Activated naive CD8-positive, alpha-beta T cell treated with anti-CD3 and anti-CD28 coated beads, Interleukin-2, amount 10 ng/mL, durations not matched to agents 7 days and 5 days (primary cell): ENCODE results near the gene SNX8. TPM values are rescaled to one million over a fixed set of nuclear protein-coding genes. Genes with fewer than 3 reads are reported as not detected.

Experiments used
- ATAC-seq: fragments of 150-1000 bp; cut with Tn5 transposase; one replicate; pipeline ENCODE4 v1.10.0; 2021; ENCODE audit warnings: low read depth, moderate library complexity
- POLR2A ChIA-PET: fragments of 350-600 bp; sonication (Branson Sonifier 250); formaldehyde crosslinking; loops from one replicate; lab custom pipeline; 2021; ENCODE audit warnings: antibody characterized with exemption; lab: Charles Lee
- DNase-seq: peaks from one replicate; pipeline ENCODE4 v3.0.0; 2021
- H3K27ac Mint-ChIP-seq: one replicate; pipeline ENCODE4 v1.8.0; 2022; ENCODE audit warnings: mild to moderate bottlenecking, mixed read lengths
- H3K27me3 Mint-ChIP-seq: one replicate; pipeline ENCODE4 v1.8.0; 2022; ENCODE audit warnings: mild to moderate bottlenecking, moderate library complexity, mixed read lengths
- H3K36me3 Mint-ChIP-seq: one replicate; pipeline ENCODE4 v1.8.0; 2021; ENCODE audit warnings: mild to moderate bottlenecking, mixed read lengths
- H3K4me1 Mint-ChIP-seq: one replicate; pipeline ENCODE4 v1.8.0; 2021; ENCODE audit warnings: mixed read lengths
- H3K4me3 Mint-ChIP-seq: one replicate; pipeline ENCODE4 v1.8.0; 2022; ENCODE audit warnings: mild to moderate bottlenecking, moderate library complexity, mixed read lengths
- H3K9me3 Mint-ChIP-seq: one replicate; pipeline ENCODE4 v1.8.0; 2021; ENCODE audit warnings: mixed read lengths
- total RNA-seq, 2 experiments: library from RNA; stranded (reverse); gene quantifications; one replicate each; pipeline ENCODE4 v1.2.3, GENCODE V29; 2021

SNX8 gene
- total RNA-seq, 2 experiments from 2014 or later = 18.6 to 22.1 TPM

- ATAC-seq (no peak), DNase-seq (no peak)
- Mint-ChIP-seq H3K36me3 (peaks cover 18% of the 10 kb centered on the region), H3K27me3 (no peaks in the 10 kb centered on the region), H3K27ac (no peak overlapping the region), H3K4me1 (no peaks in the 10 kb centered on the region), H3K9me3 (no peaks in the 10 kb centered on the region), H3K4me3 (no peak overlapping the region)
- POLR2A ChIA-PET = no interaction called here
These were observed 90.9 kb downstream of the SNX8 start for GRCh38 chr7:2223321-2223720.

- Mint-ChIP-seq H3K36me3 (peaks cover 18% of the 10 kb centered on the region), H3K4me1 (no peaks in the 10 kb centered on the region), H3K27me3 (no peaks in the 10 kb centered on the region), H3K27ac (no peak overlapping the region), H3K9me3 (no peaks in the 10 kb centered on the region), H3K4me3 (no peak overlapping the region)
- POLR2A ChIA-PET = no interaction called here
- no peak for DNase-seq
- no peak for ATAC-seq
These were observed 91.7 kb downstream of the SNX8 start for GRCh38 chr7:2222516-2222915.

GRCh38 chr7:2220954-2221353 is 93.3 kb downstream of the SNX8 start:
- ATAC-seq (no peak), DNase-seq (no peak)
- H3K36me3 Mint-ChIP-seq = peaks cover 13% of the 10 kb centered on the region
- no peak overlapping the region for H3K4me3 Mint-ChIP-seq
- no peak overlapping the region for H3K27ac Mint-ChIP-seq
- H3K27me3 Mint-ChIP-seq = no peaks in the 10 kb centered on the region
- no peaks in the 10 kb centered on the region for H3K9me3 Mint-ChIP-seq
- POLR2A ChIA-PET = no interaction called here
- H3K4me1 Mint-ChIP-seq = no peaks in the 10 kb centered on the region

GRCh38 chr7:2220506-2220905 is 93.7 kb downstream of the SNX8 start:
- no peaks in the 10 kb centered on the region for H3K27me3 Mint-ChIP-seq

GRCh38 chr7:2220030-2220429 is 94.2 kb downstream of the SNX8 start:
- ATAC-seq = no peak
- Mint-ChIP-seq H3K4me3 (no peak overlapping the region), H3K27me3 (no peaks in the 10 kb centered on the region), H3K4me1 (no peaks in the 10 kb centered on the region), H3K36me3 (peaks cover 8% of the 10 kb centered on the region), H3K27ac (no peak overlapping the region), H3K9me3 (no peaks in the 10 kb centered on the region)
- no peak for DNase-seq
- POLR2A ChIA-PET = no interaction called here

More at GRCh38 chr7:2220506-2220905, 93.7 kb downstream of the SNX8 start:
- no peaks in the 10 kb centered on the region for H3K4me1 Mint-ChIP-seq
- no peak for DNase-seq
- no peak overlapping the region for H3K27ac Mint-ChIP-seq
- no peaks in the 10 kb centered on the region for H3K9me3 Mint-ChIP-seq
- POLR2A ChIA-PET = no interaction called here
- H3K36me3 Mint-ChIP-seq = peaks cover 10% of the 10 kb centered on the region
- ATAC-seq = no peak
- H3K4me3 Mint-ChIP-seq = no peak overlapping the region

- H3K4me1 Mint-ChIP-seq = no peaks in the 10 kb centered on the region
- no peak overlapping the region for H3K27ac Mint-ChIP-seq
- no peaks in the 10 kb centered on the region for H3K27me3 Mint-ChIP-seq
- H3K36me3 Mint-ChIP-seq = peaks cover 8% of the 10 kb centered on the region
- no peak overlapping the region for H3K4me3 Mint-ChIP-seq
- H3K9me3 Mint-ChIP-seq = no peaks in the 10 kb centered on the region
- POLR2A ChIA-PET = no interaction called here
- no peak for ATAC-seq
- no peak for DNase-seq
These were observed 94.6 kb downstream of the SNX8 start for GRCh38 chr7:2219606-2220005.

- H3K36me3 Mint-ChIP-seq = peaks cover 6% of the 10 kb centered on the region
- H3K4me1 Mint-ChIP-seq = no peaks in the 10 kb centered on the region
- POLR2A ChIA-PET = no interaction called here
These were observed 95.1 kb downstream of the SNX8 start for GRCh38 chr7:2219136-2219535.

GRCh38 chr7:2218444-2218785 is 95.8 kb downstream of the SNX8 start:
- DNase-seq (no peak), ATAC-seq (no peak)
- Mint-ChIP-seq H3K4me3 (no peak overlapping the region), H3K36me3 (peaks cover 6% of the 10 kb centered on the region), H3K27me3 (no peaks in the 10 kb centered on the region), H3K27ac (no peak overlapping the region), H3K9me3 (no peaks in the 10 kb centered on the region), H3K4me1 (peaks cover 1% of the 10 kb centered on the region)
- POLR2A ChIA-PET = no interaction called here

More at GRCh38 chr7:2219136-2219535, 95.1 kb downstream of the SNX8 start:
- DNase-seq (no peak), ATAC-seq (no peak)
- Mint-ChIP-seq H3K27me3 (no peaks in the 10 kb centered on the region), H3K4me3 (no peak overlapping the region), H3K27ac (no peak overlapping the region), H3K9me3 (no peaks in the 10 kb centered on the region)

- ATAC-seq = no peak
- POLR2A ChIA-PET = interaction anchor here (0.5 kb wide), 1 partner anchor 77 kb away, joined by 3 read pairs; no protein-coding TSS in a partner anchor
- no peak for DNase-seq
- H3K27ac Mint-ChIP-seq = no peak overlapping the region
- no peaks in the 10 kb centered on the region for H3K9me3 Mint-ChIP-seq
- no peaks in the 10 kb centered on the region for H3K27me3 Mint-ChIP-seq
- peaks cover 7% of the 10 kb centered on the region for H3K36me3 Mint-ChIP-seq
- H3K4me3 Mint-ChIP-seq = no peak overlapping the region
- peaks cover 1% of the 10 kb centered on the region for H3K4me1 Mint-ChIP-seq
These were observed 96.4 kb downstream of the SNX8 start for GRCh38 chr7:2217716-2218443.

GRCh38 chr7:2217206-2217605 is 97.0 kb downstream of the SNX8 start:
- no peak for DNase-seq
- Mint-ChIP-seq H3K4me3 (no peak overlapping the region), H3K9me3 (no peaks in the 10 kb centered on the region), H3K4me1 (peaks cover 1% of the 10 kb centered on the region), H3K27me3 (no peaks in the 10 kb centered on the region), H3K27ac (no peak overlapping the region), H3K36me3 (peaks cover 12% of the 10 kb centered on the region)
- POLR2A ChIA-PET = interaction anchor here (0.5 to 1.0 kb wide), 2 partner anchors 15 to 77 kb away, joined by 3 read pairs; partner anchors contain the start of gene MAD1L1
- no peak for ATAC-seq

- no peaks in the 10 kb centered on the region for H3K27me3 Mint-ChIP-seq
- peaks cover 10% of the 10 kb centered on the region for H3K36me3 Mint-ChIP-seq
- no peaks in the 10 kb centered on the region for H3K9me3 Mint-ChIP-seq
- DNase-seq (no peak), ATAC-seq (no peak)
- POLR2A ChIA-PET = interaction anchor here (1.0 kb wide), 1 partner anchor 17 kb away, joined by 3 read pairs; the partner anchor contains the start of gene MAD1L1
- peaks cover 1% of the 10 kb centered on the region for H3K4me1 Mint-ChIP-seq
- H3K27ac Mint-ChIP-seq = no peak overlapping the region
- no peak overlapping the region for H3K4me3 Mint-ChIP-seq
These were observed 98.4 kb downstream of the SNX8 start for GRCh38 chr7:2215851-2216250.

- Mint-ChIP-seq H3K27me3 (no peaks in the 10 kb centered on the region), H3K4me1 (peaks cover 1% of the 10 kb centered on the region), H3K36me3 (peaks cover 10% of the 10 kb centered on the region), H3K9me3 (no peaks in the 10 kb centered on the region), H3K4me3 (no peak overlapping the region), H3K27ac (no peak overlapping the region)
- no peak for DNase-seq
- no peak for ATAC-seq
- POLR2A ChIA-PET = no interaction called here
These were observed 99.6 kb downstream of the SNX8 start for GRCh38 chr7:2214636-2215035.

GRCh38 chr7:2213551-2214215 is 100.6 kb downstream of the SNX8 start:
- Mint-ChIP-seq H3K9me3 (no peaks in the 10 kb centered on the region), H3K36me3 (peaks cover 13% of the 10 kb centered on the region), H3K27ac (no peak overlapping the region), H3K27me3 (no peaks in the 10 kb centered on the region), H3K4me3 (no peak overlapping the region), H3K4me1 (peaks cover 1% of the 10 kb centered on the region)
- DNase-seq (no peak), ATAC-seq (no peak)
- POLR2A ChIA-PET = no interaction called here

GRCh38 chr7:2212906-2213305 is 101.3 kb downstream of the SNX8 start:
- ATAC-seq = no peak
- H3K36me3 Mint-ChIP-seq = peaks cover 13% of the 10 kb centered on the region
- no peak for DNase-seq
- H3K27me3 Mint-ChIP-seq = no peaks in the 10 kb centered on the region
- H3K9me3 Mint-ChIP-seq = no peaks in the 10 kb centered on the region
- no peak overlapping the region for H3K4me3 Mint-ChIP-seq
- POLR2A ChIA-PET = no interaction called here
- peaks cover 1% of the 10 kb centered on the region for H3K4me1 Mint-ChIP-seq
- no peak overlapping the region for H3K27ac Mint-ChIP-seq
